ENCODE data around the gene DNAH7. TPM values are rescaled to one million over a fixed set of nuclear protein-coding genes. Genes with fewer than 3 reads are reported as not detected.

Gene DNAH7
- total RNA-seq, 1 donor from 2014 or later, result 0.11 TPM

DNA sequence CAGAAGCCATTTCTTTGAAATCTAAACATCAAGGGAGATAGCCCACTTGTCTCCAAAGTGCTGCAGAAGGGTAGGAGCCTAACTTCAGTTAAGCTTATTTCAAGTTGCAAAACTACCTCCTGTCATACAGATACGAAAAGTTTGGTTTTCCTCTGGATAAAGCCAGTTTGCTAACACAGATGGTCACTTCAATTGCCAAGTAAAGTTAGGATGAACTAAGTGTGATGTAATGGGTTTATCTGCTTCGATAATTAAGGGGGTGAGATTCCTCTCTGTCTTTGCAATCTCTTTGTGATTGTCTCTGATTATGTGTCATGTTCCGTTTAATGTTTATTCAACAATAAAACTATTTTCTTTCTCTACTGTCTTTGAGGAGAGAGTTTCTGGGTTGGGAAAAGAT, 255.2 kb downstream of the DNAH7 start:
- Histone ChIP-seq H3K4me1 (no peaks in the 10 kb centered on the region), H3K9me3 (replicated peaks) (no peaks in the 10 kb centered on the region), H3K27ac (replicated peaks) (no peak overlapping the region), H3K36me3 (no peaks in the 10 kb centered on the region), H3K4me3 (no peak overlapping the region), H3K27me3 (ENCODE audit: low read depth) (no peaks in the 10 kb centered on the region)
- DNase-seq, result no peak
- TF ChIP-seq, protein P1, sequence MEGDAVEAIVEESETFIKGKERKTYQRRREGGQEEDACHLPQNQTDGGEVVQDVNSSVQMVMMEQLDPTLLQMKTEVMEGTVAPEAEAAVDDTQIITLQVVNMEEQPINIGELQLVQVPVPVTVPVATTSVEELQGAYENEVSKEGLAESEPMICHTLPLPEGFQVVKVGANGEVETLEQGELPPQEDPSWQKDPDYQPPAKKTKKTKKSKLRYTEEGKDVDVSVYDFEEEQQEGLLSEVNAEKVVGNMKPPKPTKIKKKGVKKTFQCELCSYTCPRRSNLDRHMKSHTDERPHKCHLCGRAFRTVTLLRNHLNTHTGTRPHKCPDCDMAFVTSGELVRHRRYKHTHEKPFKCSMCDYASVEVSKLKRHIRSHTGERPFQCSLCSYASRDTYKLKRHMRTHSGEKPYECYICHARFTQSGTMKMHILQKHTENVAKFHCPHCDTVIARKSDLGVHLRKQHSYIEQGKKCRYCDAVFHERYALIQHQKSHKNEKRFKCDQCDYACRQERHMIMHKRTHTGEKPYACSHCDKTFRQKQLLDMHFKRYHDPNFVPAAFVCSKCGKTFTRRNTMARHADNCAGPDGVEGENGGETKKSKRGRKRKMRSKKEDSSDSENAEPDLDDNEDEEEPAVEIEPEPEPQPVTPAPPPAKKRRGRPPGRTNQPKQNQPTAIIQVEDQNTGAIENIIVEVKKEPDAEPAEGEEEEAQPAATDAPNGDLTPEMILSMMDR (IDR thresholded peaks at IDR 0.05; ENCODE audit: borderline replicate concordance), result no peak
- intact Hi-C loops (cut with micrococcal nuclease), result no loop called here

DNA sequence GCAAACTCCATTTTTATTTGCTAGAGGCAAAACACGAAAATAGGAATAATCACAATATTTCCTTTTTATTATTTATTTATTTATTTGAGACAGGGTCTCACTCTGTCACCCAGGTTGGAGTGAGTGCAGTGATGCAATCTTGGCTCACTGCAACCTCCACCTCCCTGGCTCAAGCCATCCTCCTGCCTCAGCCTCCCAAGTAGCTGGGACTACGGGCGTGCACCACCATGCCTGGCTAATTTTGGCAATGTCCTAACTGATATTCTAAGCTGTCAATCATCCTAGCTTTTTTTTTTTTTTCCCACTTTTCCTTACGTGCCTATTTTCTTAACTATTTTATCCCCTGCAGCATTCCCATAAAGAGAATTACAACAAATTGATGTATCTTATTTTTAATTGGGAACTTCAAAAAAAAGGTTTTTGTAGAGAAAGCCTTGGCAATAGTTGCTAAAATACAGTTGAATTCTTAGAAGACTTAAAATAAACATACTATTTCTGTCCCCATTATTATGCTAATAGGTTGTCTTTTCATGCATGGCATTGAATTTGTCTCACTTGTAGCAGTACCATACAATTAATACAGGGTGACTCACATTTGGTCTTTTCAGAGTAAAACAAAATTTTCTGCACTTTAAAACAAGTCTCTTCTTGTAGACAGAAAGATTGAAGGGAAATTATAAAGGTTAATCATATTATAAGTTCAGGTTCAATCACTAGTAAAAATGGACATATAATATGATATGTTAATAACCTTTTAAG, 258.1 kb downstream of the DNAH7 start:
- no peaks in the 10 kb centered on the region for H3K27me3 ChIP-seq (ENCODE audit: low read depth)
- no peak overlapping the region for H3K4me3 ChIP-seq
- no peak for DNase-seq
- TF ChIP-seq, protein P1 (IDR thresholded peaks at IDR 0.05; ENCODE audit: borderline replicate concordance), result no peak
- H3K9me3 ChIP-seq (replicated peaks), result no peaks in the 10 kb centered on the region
- intact Hi-C loops (cut with micrococcal nuclease), result no loop called here
- no peaks in the 10 kb centered on the region for H3K36me3 ChIP-seq
- H3K4me1 ChIP-seq, result no peaks in the 10 kb centered on the region
- H3K27ac ChIP-seq (replicated peaks), result no peak overlapping the region

DNA sequence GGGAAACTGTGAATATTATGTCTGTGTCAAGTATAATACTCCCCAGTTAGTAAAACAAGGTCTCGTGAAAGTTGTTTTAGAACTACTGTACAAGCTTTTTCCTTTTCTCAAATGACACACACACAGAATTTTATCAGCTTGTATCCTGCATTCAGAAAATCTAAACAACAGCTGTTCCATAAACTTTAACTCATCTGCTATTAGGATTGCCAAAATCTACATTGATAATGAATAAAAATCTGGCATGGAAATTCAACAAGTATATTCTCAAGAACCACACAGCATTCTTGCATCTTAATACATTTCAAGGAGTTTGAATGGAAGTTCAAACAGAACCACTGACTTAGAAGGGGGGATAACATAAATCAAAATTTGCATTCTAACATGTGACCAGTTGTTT, 260.4 kb downstream of the DNAH7 start:
- H3K4me3 ChIP-seq, result no peak overlapping the region
- intact Hi-C loops (cut with micrococcal nuclease), result no loop called here
- TF ChIP-seq, protein P1 (IDR thresholded peaks at IDR 0.05; ENCODE audit: borderline replicate concordance), result no peak
- no peak overlapping the region for H3K27ac ChIP-seq (replicated peaks)
- no peaks in the 10 kb centered on the region for H3K4me1 ChIP-seq
- no peak for DNase-seq
- no peaks in the 10 kb centered on the region for H3K27me3 ChIP-seq (ENCODE audit: low read depth)
- H3K9me3 ChIP-seq (replicated peaks), result no peaks in the 10 kb centered on the region
- H3K36me3 ChIP-seq, result no peaks in the 10 kb centered on the region

DNA sequence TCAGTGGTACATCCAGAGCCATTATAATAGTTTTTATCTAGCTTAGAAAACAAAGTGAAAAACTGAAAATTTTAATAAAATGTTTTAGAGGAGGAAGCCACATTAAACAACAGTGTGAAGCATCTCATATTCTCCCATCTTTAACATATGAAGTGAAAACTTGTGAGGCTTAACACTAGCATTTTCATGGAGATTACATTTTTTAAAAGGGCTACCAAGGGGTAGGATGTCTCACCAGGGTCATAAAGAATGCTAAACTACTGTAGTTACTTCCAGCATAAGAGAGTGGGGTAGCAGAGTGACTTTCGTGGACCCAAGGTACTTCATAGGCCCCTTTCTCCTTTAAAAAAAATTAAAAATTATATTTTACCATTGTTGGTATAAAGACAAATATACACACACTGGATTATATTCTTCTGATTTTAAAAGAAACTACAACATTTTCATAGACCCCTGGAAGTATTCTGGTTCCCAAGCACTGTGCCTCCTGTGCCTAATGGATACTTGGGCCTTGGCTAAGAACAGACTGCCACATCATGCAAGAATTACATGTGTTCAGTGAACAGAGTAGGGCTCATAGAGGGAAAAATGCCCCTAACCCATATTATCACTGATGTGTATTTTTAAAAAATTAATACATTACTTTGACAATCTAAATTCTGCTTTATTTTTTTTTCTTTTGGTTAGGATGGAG, 263.2 kb downstream of the DNAH7 start:
- intact Hi-C loops (cut with micrococcal nuclease), result no loop called here
- DNase-seq, result no peak
- H3K4me3 ChIP-seq, result no peak overlapping the region
- H3K27ac ChIP-seq (replicated peaks), result no peak overlapping the region
- H3K9me3 ChIP-seq (replicated peaks), result no peaks in the 10 kb centered on the region
- no peaks in the 10 kb centered on the region for H3K27me3 ChIP-seq (ENCODE audit: low read depth)
- H3K4me1 ChIP-seq, result no peaks in the 10 kb centered on the region
- no peaks in the 10 kb centered on the region for H3K36me3 ChIP-seq
- TF ChIP-seq, protein P1 (IDR thresholded peaks at IDR 0.05; ENCODE audit: borderline replicate concordance), result no peak

DNA sequence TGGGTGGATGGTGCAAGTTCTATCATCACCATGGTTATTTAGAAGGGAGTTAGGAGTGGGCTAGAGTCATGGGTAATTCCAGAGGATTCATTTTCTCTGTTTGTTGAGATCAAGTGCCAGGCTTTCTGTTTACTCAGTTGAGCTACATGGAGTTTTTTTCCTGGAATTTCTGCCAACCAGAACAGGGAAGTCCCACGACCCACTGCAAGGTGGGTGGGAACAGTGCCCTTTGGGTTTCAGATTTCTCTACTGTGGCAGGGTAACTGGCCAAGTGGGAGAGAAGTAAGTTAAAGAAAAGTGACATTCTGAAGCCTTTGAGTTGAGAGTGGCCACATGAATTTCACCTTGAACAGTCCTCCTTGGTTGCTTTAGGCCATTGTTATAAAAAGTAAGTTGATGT, 272.8 kb downstream of the DNAH7 start:
- Histone ChIP-seq H3K4me3 (no peak overlapping the region), H3K27ac (replicated peaks) (no peak overlapping the region), H3K4me1 (no peaks in the 10 kb centered on the region), H3K27me3 (ENCODE audit: low read depth) (no peaks in the 10 kb centered on the region), H3K9me3 (replicated peaks) (peaks cover 9% of the 10 kb centered on the region), H3K36me3 (no peaks in the 10 kb centered on the region)
- intact Hi-C loops (cut with micrococcal nuclease), result no loop called here
- no peak for DNase-seq
- TF ChIP-seq, protein P1 (IDR thresholded peaks at IDR 0.05; ENCODE audit: borderline replicate concordance), result no peak

Data from left ventricle myocardium inferior (tissue), 1 donor.